ENCODE results near the gene ROPN1L. TPM values are rescaled to one million over a fixed set of nuclear protein-coding genes. Genes with fewer than 3 reads are reported as not detected.

ROPN1L gene
- total RNA-seq, 2 donors from 2014 or later = 34.9 TPM; not detected in 1

GRCh38 chr5:10400411-10400810 lies 41.3 kb upstream of the ROPN1L start:
- H3K36me3 ChIP-seq = peaks cover 0 to 13% of the 10 kb centered on the region in 2 donors
- intact Hi-C loops (cut with DNase I) = loop anchor here (5.0 kb wide), 1 partner anchor 48 kb away; the partner anchor contains the start of gene MARCHF6
- WGBS = 70% methylated on average over 2 of the region's 2 CpGs

GRCh38 chr5:10400831-10401230 lies 40.8 kb upstream of the ROPN1L start:
- TF ChIP-seq CTCF (IDR thresholded peaks at IDR 0.05) (no peak), POLR2AphosphoS5 (IDR thresholded peaks at IDR 0.05) (no peak), POLR2A (IDR thresholded peaks at IDR 0.05) (no peak)
- Histone ChIP-seq H3K9me3 (no peaks in the 10 kb centered on the region), H3K27me3 (replicated peaks; ENCODE audit: insufficient read depth) (no peaks in the 10 kb centered on the region), H3K4me1 (replicated peaks) (no peaks in the 10 kb centered on the region), H3K4me3 (no peak overlapping the region), H3K36me3 (peaks cover 0 to 9% of the 10 kb centered on the region in 2 donors), H3K27ac (peak overlapping the region; percentile 1 to 8)
- intact Hi-C loops (cut with DNase I) = loop anchor here (5.0 kb wide), 1 partner anchor 49 kb away; the partner anchor contains the start of gene MARCHF6
- 48% methylated on average over 3 of the region's 3 CpGs for WGBS
- DNase-seq (ENCODE audit: low spot score) = no peak

More at GRCh38 chr5:10400411-10400810, 41.3 kb upstream of the ROPN1L start:
- no peaks in the 10 kb centered on the region for H3K27me3 ChIP-seq (replicated peaks; ENCODE audit: insufficient read depth)
- peak overlapping the region in 1 of 2 donors; percentile 8 for H3K27ac ChIP-seq
- no peak overlapping the region for H3K4me3 ChIP-seq
- no peaks in the 10 kb centered on the region for H3K4me1 ChIP-seq (replicated peaks)
- no peak for TF ChIP-seq CTCF (IDR thresholded peaks at IDR 0.05)
- TF ChIP-seq POLR2AphosphoS5 (IDR thresholded peaks at IDR 0.05) = no peak
- no peak for TF ChIP-seq POLR2A (IDR thresholded peaks at IDR 0.05)
- no peaks in the 10 kb centered on the region for H3K9me3 ChIP-seq
- DNase-seq (ENCODE audit: low spot score) = no peak

- H3K4me1 ChIP-seq (replicated peaks) = no peaks in the 10 kb centered on the region
- no peak overlapping the region for H3K4me3 ChIP-seq
- 71% methylated on average over 1 of the region's 1 CpG for WGBS
- TF ChIP-seq POLR2AphosphoS5 (IDR thresholded peaks at IDR 0.05) (no peak), POLR2A (IDR thresholded peaks at IDR 0.05) (no peak), CTCF (IDR thresholded peaks at IDR 0.05) (no peak)
- no peak overlapping the region for H3K27ac ChIP-seq
- no peaks in the 10 kb centered on the region for H3K27me3 ChIP-seq (replicated peaks; ENCODE audit: insufficient read depth)
- peaks cover 0 to 5% of the 10 kb centered on the region in 2 donors for H3K36me3 ChIP-seq
- DNase-seq (ENCODE audit: low spot score) = no peak
- intact Hi-C loops (cut with DNase I) = loop anchor here (5.0 kb wide), 1 partner anchor 49 kb away; the partner anchor contains the start of gene MARCHF6
- no peaks in the 10 kb centered on the region for H3K9me3 ChIP-seq
These were observed 40.2 kb upstream of the ROPN1L start for GRCh38 chr5:10401498-10401897.

- no peaks in the 10 kb centered on the region for H3K9me3 ChIP-seq
- H3K4me1 ChIP-seq (replicated peaks) = no peaks in the 10 kb centered on the region
- TF ChIP-seq CTCF (IDR thresholded peaks at IDR 0.05) = no peak
- WGBS = 91% methylated on average over 1 of the region's 1 CpG
- no peak for DNase-seq (ENCODE audit: low spot score)
- no peaks in the 10 kb centered on the region for H3K27me3 ChIP-seq (replicated peaks; ENCODE audit: insufficient read depth)
- intact Hi-C loops (cut with DNase I) = loop anchor here (5.0 kb wide), 1 partner anchor 52 kb away; the partner anchor contains the start of gene MARCHF6
- H3K36me3 ChIP-seq = peaks cover 3 to 5% of the 10 kb centered on the region in 2 donors
- H3K4me3 ChIP-seq = no peak overlapping the region
- H3K27ac ChIP-seq = no peak overlapping the region
These were observed 37.9 kb upstream of the ROPN1L start for GRCh38 chr5:10403829-10404228.

GRCh38 chr5:10406651-10407050 lies 35.0 kb upstream of the ROPN1L start:
- intact Hi-C loops (cut with DNase I) = no loop called here
- no peak overlapping the region for H3K27ac ChIP-seq
- no peaks in the 10 kb centered on the region for H3K4me1 ChIP-seq (replicated peaks)
- TF ChIP-seq POLR2AphosphoS5 (IDR thresholded peaks at IDR 0.05) (no peak), POLR2A (IDR thresholded peaks at IDR 0.05) (no peak)
- peaks cover 3 to 9% of the 10 kb centered on the region in 2 donors for H3K36me3 ChIP-seq
- no peaks in the 10 kb centered on the region for H3K9me3 ChIP-seq
- DNase-seq (ENCODE audit: low spot score) = no peak
- H3K27me3 ChIP-seq (replicated peaks; ENCODE audit: insufficient read depth) = no peaks in the 10 kb centered on the region
- H3K4me3 ChIP-seq = no peak overlapping the region
- WGBS = 56% methylated on average over 3 of the region's 3 CpGs
